GM23338 (cell line): Measurements from ENCODE around the gene NPNT. TPM values are rescaled to one million over a fixed set of nuclear protein-coding genes. Genes with fewer than 3 reads are reported as not detected.

Experiments used
- ATAC-seq: fragments of 200-7000 bp; cut with Tn5 transposase; 3 replicates; pipeline ENCODE4 v1.9.1; 2020
- DNase-seq: peaks from one replicate; pipeline ENCODE4 v3.0.0-alpha.2; 2015; ENCODE audit warnings: low spot score
- H2AFZ ChIP-seq: fragments of 200-600 bp; sonication (generic); 2 replicates; pipeline ENCODE4 v1.8.0; 2016; ENCODE audit warnings: antibody characterized with exemption, mild to moderate bottlenecking, moderate library complexity
- H3F3A ChIP-seq: fragments of 200-600 bp; sonication (generic); replicated peaks from 2 replicates; pipeline ENCODE4 v1.8.0; 2017; ENCODE audit warnings: antibody characterized with exemption, mixed run types, low read depth
- H3K27ac ChIP-seq: fragments of 200-600 bp; sonication (generic); 2 replicates; pipeline ENCODE4 v1.6.1; 2016; ENCODE audit warnings: low read depth
- H3K27me3 ChIP-seq: fragments of 200-600 bp; sonication (generic); 2 replicates; pipeline ENCODE4 v1.8.0; 2016; ENCODE audit warnings: mild to moderate bottlenecking, mixed run types, moderate library complexity; ENCODE audit not compliant: insufficient read depth
- H3K36me3 ChIP-seq: fragments of 200-600 bp; sonication (generic); 2 replicates; pipeline ENCODE4 v1.8.0; 2016; ENCODE audit warnings: mild to moderate bottlenecking; ENCODE audit not compliant: insufficient read depth
- H3K4me1 ChIP-seq: fragments of 200-600 bp; sonication (generic); 2 replicates; pipeline ENCODE4 v1.8.0; 2016; ENCODE audit warnings: mild to moderate bottlenecking, moderate library complexity; ENCODE audit not compliant: insufficient read depth
- H3K4me2 ChIP-seq: fragments of 200-600 bp; sonication (generic); 2 replicates; pipeline ENCODE4 v1.7.1; 2017; ENCODE audit warnings: mixed run types
- H3K4me3 ChIP-seq: fragments of 200-600 bp; sonication (generic); 2 replicates; pipeline ENCODE4 v1.6.1; 2016; ENCODE audit warnings: mixed run types
- H3K79me2 ChIP-seq: fragments of 200-600 bp; sonication (generic); replicated peaks from 2 replicates; pipeline ENCODE4 v1.8.0; 2017; ENCODE audit warnings: mild to moderate bottlenecking; ENCODE audit not compliant: insufficient read depth
- H3K9me2 ChIP-seq: fragments of 200-600 bp; sonication (generic); 2 replicates; pipeline ENCODE4 v1.8.0; 2017; ENCODE audit not compliant: insufficient read depth
- H4K20me1 ChIP-seq: fragments of 200-600 bp; sonication (generic); replicated peaks from 2 replicates; pipeline ENCODE4 v1.8.0; 2017; ENCODE audit warnings: mild to moderate bottlenecking; ENCODE audit not compliant: insufficient read depth
- H3K27ac Mint-ChIP-seq: 2 replicates; pipeline ENCODE4 v1.8.0; 2020; ENCODE audit warnings: inconsistent platforms, mild to moderate bottlenecking, moderate library complexity, mixed read lengths
- H3K27me3 Mint-ChIP-seq: 3 replicates; pipeline ENCODE4 v1.8.0; 2022; ENCODE audit warnings: low read depth, mild to moderate bottlenecking, moderate library complexity, mixed read lengths, inconsistent platforms; ENCODE audit not compliant: insufficient read depth, poor library complexity
- H3K36me3 Mint-ChIP-seq: 3 replicates; pipeline ENCODE4 v1.8.0; 2021; ENCODE audit warnings: low read depth, mild to moderate bottlenecking, inconsistent platforms, moderate library complexity, mixed read lengths
- H3K4me1 Mint-ChIP-seq: 3 replicates; pipeline ENCODE4 v1.8.0; 2020; ENCODE audit warnings: mild to moderate bottlenecking, inconsistent platforms, mixed read lengths
- H3K4me3 Mint-ChIP-seq: 3 replicates; pipeline ENCODE4 v1.8.0; 2021; ENCODE audit warnings: moderate library complexity, mild to moderate bottlenecking, inconsistent platforms, mixed read lengths
- H3K9me3 Mint-ChIP-seq: 3 replicates; pipeline ENCODE4 v1.8.0; 2020; ENCODE audit warnings: moderate library complexity, mild to moderate bottlenecking, inconsistent platforms, mixed read lengths
- CREB1 ChIP-seq: fragments of 250-450 bp; sonication (Bioruptor Pico); IDR thresholded peaks from 2 replicates; pipeline ENCODE4 v1.5.0; 2020; ENCODE audit warnings: low read depth, mild to moderate bottlenecking, moderate library complexity
- EZH2 ChIP-seq: fragments of 200-600 bp; sonication (generic); IDR thresholded peaks from one replicate; pipeline ENCODE4 v1.8.0; 2017; ENCODE audit warnings: antibody characterized with exemption, mild to moderate bottlenecking, low read depth; ENCODE audit not compliant: unreplicated experiment
- EZH2phosphoT487 ChIP-seq: fragments of 200-600 bp; sonication (generic); IDR thresholded peaks from one replicate; pipeline ENCODE4 v1.8.1; 2018; ENCODE audit warnings: antibody characterized with exemption; ENCODE audit not compliant: unreplicated experiment
- JUNB ChIP-seq: IDR thresholded peaks from one replicate; pipeline ENCODE4 v1.6.1; 2016; ENCODE audit warnings: antibody characterized with exemption; ENCODE audit not compliant: unreplicated experiment
- NANOG ChIP-seq: IDR thresholded peaks from 2 replicates; pipeline ENCODE4 v1.6.1; 2016; ENCODE audit warnings: antibody characterized with exemption, borderline replicate concordance
- POLR2AphosphoS5 ChIP-seq: IDR thresholded peaks from 2 replicates; pipeline ENCODE4 v1.6.1; 2016; ENCODE audit warnings: antibody characterized with exemption, low read depth
- ZNF331 ChIP-seq: fragments of 250-450 bp; sonication (Bioruptor Pico); IDR thresholded peaks from 2 replicates; pipeline ENCODE4 v1.5.0; 2020; ENCODE audit warnings: low read depth, mild to moderate bottlenecking, moderate library complexity
- polyA plus RNA-seq: library from polyadenylated mRNA; unstranded; fragments of >200 nt; fragmentation: Nextera tagmentation; extraction: Ambion mirVana; gene quantifications from 2 replicates; pipeline ENCODE4 v1.2.1, GENCODE V29; 2016
- total RNA-seq: library from RNA; depleted of rRNA; stranded (reverse); fragments of >200 nt; shearing (Covaris generic); gene quantifications from 2 replicates; pipeline ENCODE4 v1.2.3, GENCODE V29; 2014
- TF ChIP-seq, protein P1 (sequence below): fragments of 250-450 bp; sonication (Bioruptor Pico); IDR thresholded peaks from 2 replicates; pipeline ENCODE4 v1.5.0; 2020; ENCODE audit warnings: mild to moderate bottlenecking, moderate library complexity
- TF ChIP-seq, protein P2 (sequence below): IDR thresholded peaks from one replicate; pipeline ENCODE4 v1.6.1; 2018; ENCODE audit warnings: antibody characterized with exemption; ENCODE audit not compliant: unreplicated experiment
- TF ChIP-seq, protein P3 (sequence below): IDR thresholded peaks from 2 replicates; pipeline ENCODE4 v1.6.1; 2016; ENCODE audit warnings: antibody characterized with exemption

Gene NPNT
- total and polyA plus RNA-seq, 2 experiments from 2014 or later: 1.4 TPM

GRCh38 chr4:105911426-105911825 is 16.2 kb downstream of the NPNT start (continued):
- TF ChIP-seq, protein P1, sequence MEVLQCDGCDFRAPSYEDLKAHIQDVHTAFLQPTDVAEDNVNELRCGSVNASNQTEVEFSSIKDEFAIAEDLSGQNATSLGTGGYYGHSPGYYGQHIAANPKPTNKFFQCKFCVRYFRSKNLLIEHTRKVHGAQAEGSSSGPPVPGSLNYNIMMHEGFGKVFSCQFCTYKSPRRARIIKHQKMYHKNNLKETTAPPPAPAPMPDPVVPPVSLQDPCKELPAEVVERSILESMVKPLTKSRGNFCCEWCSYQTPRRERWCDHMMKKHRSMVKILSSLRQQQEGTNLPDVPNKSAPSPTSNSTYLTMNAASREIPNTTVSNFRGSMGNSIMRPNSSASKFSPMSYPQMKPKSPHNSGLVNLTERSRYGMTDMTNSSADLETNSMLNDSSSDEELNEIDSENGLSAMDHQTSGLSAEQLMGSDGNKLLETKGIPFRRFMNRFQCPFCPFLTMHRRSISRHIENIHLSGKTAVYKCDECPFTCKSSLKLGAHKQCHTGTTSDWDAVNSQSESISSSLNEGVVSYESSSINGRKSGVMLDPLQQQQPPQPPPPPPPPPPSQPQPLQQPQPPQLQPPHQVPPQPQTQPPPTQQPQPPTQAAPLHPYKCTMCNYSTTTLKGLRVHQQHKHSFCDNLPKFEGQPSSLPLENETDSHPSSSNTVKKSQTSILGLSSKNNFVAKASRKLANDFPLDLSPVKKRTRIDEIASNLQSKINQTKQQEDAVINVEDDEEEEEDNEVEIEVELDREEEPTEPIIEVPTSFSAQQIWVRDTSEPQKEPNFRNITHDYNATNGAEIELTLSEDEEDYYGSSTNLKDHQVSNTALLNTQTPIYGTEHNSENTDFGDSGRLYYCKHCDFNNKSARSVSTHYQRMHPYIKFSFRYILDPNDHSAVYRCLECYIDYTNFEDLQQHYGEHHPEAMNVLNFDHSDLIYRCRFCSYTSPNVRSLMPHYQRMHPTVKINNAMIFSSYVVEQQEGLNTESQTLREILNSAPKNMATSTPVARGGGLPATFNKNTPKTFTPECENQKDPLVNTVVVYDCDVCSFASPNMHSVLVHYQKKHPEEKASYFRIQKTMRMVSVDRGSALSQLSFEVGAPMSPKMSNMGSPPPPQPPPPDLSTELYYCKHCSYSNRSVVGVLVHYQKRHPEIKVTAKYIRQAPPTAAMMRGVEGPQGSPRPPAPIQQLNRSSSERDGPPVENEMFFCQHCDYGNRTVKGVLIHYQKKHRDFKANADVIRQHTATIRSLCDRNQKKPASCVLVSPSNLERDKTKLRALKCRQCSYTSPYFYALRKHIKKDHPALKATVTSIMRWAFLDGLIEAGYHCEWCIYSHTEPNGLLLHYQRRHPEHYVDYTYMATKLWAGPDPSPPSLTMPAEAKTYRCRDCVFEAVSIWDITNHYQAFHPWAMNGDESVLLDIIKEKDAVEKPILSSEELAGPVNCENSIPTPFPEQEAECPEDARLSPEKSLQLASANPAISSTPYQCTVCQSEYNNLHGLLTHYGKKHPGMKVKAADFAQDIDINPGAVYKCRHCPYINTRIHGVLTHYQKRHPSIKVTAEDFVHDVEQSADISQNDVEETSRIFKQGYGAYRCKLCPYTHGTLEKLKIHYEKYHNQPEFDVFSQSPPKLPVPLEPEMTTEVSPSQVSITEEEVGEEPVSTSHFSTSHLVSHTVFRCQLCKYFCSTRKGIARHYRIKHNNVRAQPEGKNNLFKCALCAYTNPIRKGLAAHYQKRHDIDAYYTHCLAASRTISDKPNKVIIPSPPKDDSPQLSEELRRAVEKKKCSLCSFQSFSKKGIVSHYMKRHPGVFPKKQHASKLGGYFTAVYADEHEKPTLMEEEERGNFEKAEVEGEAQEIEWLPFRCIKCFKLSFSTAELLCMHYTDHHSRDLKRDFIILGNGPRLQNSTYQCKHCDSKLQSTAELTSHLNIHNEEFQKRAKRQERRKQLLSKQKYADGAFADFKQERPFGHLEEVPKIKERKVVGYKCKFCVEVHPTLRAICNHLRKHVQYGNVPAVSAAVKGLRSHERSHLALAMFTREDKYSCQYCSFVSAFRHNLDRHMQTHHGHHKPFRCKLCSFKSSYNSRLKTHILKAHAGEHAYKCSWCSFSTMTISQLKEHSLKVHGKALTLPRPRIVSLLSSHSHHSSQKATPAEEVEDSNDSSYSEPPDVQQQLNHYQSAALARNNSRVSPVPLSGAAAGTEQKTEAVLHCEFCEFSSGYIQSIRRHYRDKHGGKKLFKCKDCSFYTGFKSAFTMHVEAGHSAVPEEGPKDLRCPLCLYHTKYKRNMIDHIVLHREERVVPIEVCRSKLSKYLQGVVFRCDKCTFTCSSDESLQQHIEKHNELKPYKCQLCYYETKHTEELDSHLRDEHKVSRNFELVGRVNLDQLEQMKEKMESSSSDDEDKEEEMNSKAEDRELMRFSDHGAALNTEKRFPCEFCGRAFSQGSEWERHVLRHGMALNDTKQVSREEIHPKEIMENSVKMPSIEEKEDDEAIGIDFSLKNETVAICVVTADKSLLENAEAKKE: no peak
- TF ChIP-seq POLR2AphosphoS5 (no peak), NANOG (no peak)
- TF ChIP-seq, protein P2, sequence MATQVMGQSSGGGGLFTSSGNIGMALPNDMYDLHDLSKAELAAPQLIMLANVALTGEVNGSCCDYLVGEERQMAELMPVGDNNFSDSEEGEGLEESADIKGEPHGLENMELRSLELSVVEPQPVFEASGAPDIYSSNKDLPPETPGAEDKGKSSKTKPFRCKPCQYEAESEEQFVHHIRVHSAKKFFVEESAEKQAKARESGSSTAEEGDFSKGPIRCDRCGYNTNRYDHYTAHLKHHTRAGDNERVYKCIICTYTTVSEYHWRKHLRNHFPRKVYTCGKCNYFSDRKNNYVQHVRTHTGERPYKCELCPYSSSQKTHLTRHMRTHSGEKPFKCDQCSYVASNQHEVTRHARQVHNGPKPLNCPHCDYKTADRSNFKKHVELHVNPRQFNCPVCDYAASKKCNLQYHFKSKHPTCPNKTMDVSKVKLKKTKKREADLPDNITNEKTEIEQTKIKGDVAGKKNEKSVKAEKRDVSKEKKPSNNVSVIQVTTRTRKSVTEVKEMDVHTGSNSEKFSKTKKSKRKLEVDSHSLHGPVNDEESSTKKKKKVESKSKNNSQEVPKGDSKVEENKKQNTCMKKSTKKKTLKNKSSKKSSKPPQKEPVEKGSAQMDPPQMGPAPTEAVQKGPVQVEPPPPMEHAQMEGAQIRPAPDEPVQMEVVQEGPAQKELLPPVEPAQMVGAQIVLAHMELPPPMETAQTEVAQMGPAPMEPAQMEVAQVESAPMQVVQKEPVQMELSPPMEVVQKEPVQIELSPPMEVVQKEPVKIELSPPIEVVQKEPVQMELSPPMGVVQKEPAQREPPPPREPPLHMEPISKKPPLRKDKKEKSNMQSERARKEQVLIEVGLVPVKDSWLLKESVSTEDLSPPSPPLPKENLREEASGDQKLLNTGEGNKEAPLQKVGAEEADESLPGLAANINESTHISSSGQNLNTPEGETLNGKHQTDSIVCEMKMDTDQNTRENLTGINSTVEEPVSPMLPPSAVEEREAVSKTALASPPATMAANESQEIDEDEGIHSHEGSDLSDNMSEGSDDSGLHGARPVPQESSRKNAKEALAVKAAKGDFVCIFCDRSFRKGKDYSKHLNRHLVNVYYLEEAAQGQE: no peak

DNA sequence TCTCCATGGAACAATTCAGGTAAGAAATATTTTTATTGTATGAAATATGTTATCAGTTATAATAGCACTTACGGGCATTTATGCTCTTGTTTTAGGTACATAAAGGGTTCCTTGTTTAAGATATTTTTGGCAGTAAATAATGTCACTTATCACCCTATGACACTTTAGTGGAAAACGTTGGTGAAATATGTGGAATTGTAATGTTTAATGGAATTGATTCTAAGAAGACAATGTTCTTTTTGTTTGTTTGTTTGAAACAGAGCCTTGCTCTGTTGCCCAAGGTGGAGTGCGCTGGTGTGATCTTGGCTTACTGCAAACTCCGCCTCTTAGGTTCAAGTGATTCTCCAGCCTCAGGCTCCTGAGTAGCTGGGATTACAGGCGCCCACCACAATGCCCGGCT is 17.4 kb downstream of the NPNT start:
- no peaks in the 10 kb centered on the region for H3K79me2 ChIP-seq
- no peak overlapping the region for H3K27ac ChIP-seq
- DNase-seq (no peak), ATAC-seq (no peak)
- no peaks in the 10 kb centered on the region for H3K9me2 ChIP-seq
- no peak overlapping the region for H2AFZ ChIP-seq
- H3F3A ChIP-seq: no peaks in the 10 kb centered on the region
- no peak overlapping the region for H3K4me3 Mint-ChIP-seq
- H3K4me1 Mint-ChIP-seq: peaks cover 20% of the 10 kb centered on the region; the same call in 2 of the 3 replicates
- no peaks in the 10 kb centered on the region for H3K27me3 ChIP-seq
- no peak overlapping the region for H3K4me3 ChIP-seq
- no peaks in the 10 kb centered on the region for H4K20me1 ChIP-seq
- no peaks in the 10 kb centered on the region for H3K9me3 Mint-ChIP-seq
- H3K36me3 ChIP-seq: no peaks in the 10 kb centered on the region
- H3K27me3 Mint-ChIP-seq: no peaks in the 10 kb centered on the region
- H3K4me2 ChIP-seq: no peak overlapping the region
- peaks cover 7% of the 10 kb centered on the region; the same call in 1 of the 2 replicates for H3K4me1 ChIP-seq
- H3K36me3 Mint-ChIP-seq: no peaks in the 10 kb centered on the region
- H3K27ac Mint-ChIP-seq: no peak overlapping the region
- no peak for TF ChIP-seq EZH2phosphoT487
- TF ChIP-seq EZH2: no peak
- no peak for TF ChIP-seq NANOG
- TF ChIP-seq, protein P3, sequence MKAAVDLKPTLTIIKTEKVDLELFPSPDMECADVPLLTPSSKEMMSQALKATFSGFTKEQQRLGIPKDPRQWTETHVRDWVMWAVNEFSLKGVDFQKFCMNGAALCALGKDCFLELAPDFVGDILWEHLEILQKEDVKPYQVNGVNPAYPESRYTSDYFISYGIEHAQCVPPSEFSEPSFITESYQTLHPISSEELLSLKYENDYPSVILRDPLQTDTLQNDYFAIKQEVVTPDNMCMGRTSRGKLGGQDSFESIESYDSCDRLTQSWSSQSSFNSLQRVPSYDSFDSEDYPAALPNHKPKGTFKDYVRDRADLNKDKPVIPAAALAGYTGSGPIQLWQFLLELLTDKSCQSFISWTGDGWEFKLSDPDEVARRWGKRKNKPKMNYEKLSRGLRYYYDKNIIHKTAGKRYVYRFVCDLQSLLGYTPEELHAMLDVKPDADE: no peak
- TF ChIP-seq, protein P2: no peak
- no peak for TF ChIP-seq ZNF331 (CRISPR knock-in tag)
- no peak for TF ChIP-seq JUNB
- no peak for TF ChIP-seq CREB1 (CRISPR knock-in tag)
